C4-2B (cell line): ENCODE data around the gene PCF11.

ENCODE experiments used
- ZFX ChIP-seq: fragments of 450-650 bp; IDR thresholded peaks from 2 replicates; pipeline ENCODE4 v1.6.1; 2017
- TF ChIP-seq, protein P1 (sequence below): fragments of 450-650 bp; conservative IDR thresholded peaks from 2 replicates; pipeline ENCODE4 v1.5.1; 2017; ENCODE audit warnings: mild to moderate bottlenecking

DNA sequence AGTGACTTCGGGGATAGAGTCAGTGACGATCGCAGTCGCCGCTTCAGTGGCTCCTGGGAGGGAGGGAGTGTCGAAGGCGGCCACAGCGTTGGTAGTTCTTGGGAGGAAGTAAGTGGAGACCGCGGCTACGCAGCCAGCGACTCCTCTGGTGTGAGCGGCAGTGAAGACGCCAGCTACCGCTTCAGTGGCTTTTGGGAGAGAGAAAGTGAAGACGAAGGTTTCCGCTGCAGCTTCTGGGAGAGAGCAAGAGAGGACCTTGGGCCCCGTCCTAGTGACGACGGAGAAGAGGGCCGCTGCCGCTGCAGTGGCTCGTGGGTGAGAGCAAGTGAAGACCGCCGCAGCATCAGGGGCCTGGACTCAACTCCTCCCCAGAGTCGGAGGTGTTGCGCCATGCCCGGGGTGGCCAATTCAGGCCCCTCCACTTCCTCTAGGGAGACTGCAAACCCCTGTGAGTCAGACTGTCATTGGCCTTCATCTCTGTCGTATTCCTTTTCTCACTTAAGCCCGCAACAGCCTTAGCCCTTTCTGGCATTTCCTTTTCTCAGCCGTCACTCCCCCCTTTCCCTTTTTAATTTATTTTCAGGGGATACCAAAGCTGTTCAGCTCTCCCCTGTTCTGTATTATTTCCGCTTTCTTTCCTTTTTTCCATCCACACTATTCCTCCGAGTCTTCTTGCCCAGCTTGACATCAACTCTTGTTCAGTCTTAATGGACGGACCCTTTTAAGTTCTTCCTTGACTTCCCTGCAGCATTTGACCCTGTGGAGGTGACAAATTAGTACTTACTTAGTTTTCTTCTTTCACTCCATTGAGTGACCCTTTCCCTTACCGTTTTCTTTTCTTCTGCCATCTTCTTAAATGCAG, 37.6 kb downstream of the PCF11 start:
- TF ChIP-seq, protein P1, sequence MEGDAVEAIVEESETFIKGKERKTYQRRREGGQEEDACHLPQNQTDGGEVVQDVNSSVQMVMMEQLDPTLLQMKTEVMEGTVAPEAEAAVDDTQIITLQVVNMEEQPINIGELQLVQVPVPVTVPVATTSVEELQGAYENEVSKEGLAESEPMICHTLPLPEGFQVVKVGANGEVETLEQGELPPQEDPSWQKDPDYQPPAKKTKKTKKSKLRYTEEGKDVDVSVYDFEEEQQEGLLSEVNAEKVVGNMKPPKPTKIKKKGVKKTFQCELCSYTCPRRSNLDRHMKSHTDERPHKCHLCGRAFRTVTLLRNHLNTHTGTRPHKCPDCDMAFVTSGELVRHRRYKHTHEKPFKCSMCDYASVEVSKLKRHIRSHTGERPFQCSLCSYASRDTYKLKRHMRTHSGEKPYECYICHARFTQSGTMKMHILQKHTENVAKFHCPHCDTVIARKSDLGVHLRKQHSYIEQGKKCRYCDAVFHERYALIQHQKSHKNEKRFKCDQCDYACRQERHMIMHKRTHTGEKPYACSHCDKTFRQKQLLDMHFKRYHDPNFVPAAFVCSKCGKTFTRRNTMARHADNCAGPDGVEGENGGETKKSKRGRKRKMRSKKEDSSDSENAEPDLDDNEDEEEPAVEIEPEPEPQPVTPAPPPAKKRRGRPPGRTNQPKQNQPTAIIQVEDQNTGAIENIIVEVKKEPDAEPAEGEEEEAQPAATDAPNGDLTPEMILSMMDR = no peak
- no peak for TF ChIP-seq ZFX
